ENCODE results near the gene LRRK1. TPM values are rescaled to one million over a fixed set of nuclear protein-coding genes. Genes with fewer than 3 reads are reported as not detected.

The LRRK1 gene
- polyA plus RNA-seq, 4 donors: 3.8 to 9.4 (median 5.9) TPM

DNA sequence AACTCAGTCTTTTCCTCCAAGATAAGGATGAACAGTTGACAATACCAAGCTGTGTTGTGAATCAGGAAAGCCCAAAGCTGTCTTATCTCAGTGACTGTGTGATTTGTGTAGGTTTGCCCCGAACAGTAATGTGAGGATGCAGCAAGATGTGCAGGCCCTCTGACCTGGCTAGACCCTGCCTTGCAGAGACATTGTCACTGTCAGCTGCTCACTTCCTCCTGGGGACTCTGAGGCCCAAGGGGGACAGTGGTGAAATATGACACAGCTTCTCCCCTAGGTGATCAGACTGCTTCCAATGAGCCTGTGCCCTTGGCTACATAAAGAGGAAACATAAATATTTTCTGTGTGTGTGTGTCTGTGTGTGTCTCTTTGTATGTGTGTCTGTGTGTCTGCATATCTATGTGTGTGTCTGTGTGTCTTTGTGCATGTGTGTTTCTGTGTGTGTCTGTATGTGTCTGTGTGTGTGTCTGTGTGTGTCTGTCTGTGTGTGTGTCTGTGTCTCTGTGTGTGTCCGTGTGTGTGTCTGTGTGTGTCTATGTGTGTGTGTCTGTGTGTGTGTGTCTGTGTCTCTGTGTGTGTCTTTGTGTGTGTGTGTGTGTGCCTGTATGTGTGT, 21.7 kb downstream of the LRRK1 start:
- Histone ChIP-seq H3K27me3 (ENCODE audit: control insufficient read depth in 3 of 3, insufficient read depth in 3 of 3, low read length in 3 of 3) (no peaks in the 10 kb centered on the region), H3K4me1 (ENCODE audit: control insufficient read depth in 3 of 3, insufficient read depth in 2 of 3, low read depth in 1 of 3, low read length in 2 of 3) (no peaks in the 10 kb centered on the region), H3K27ac (ENCODE audit: low read depth in 1 of 3, low read length in 2 of 3) (no peak overlapping the region), H3K9me3 (ENCODE audit: control insufficient read depth in 2 of 2, insufficient read depth in 1 of 2, low read depth in 1 of 2, low read length in 1 of 2) (peaks cover 0 to 2% of the 10 kb centered on the region in 2 donors), H3K4me3 (ENCODE audit: low read depth in 1 of 3, low read length in 3 of 3) (no peak overlapping the region), H3K36me3 (ENCODE audit: control insufficient read depth in 3 of 3, insufficient read depth in 2 of 3, low read depth in 1 of 3, low read length in 3 of 3) (no peaks in the 10 kb centered on the region)
- FAIRE-seq (no peak), DNase-seq (no peak)
- WGBS, 3 donors: 75 to 82% (median 78%) methylated on average over 2 of the region's 2 CpGs

DNA sequence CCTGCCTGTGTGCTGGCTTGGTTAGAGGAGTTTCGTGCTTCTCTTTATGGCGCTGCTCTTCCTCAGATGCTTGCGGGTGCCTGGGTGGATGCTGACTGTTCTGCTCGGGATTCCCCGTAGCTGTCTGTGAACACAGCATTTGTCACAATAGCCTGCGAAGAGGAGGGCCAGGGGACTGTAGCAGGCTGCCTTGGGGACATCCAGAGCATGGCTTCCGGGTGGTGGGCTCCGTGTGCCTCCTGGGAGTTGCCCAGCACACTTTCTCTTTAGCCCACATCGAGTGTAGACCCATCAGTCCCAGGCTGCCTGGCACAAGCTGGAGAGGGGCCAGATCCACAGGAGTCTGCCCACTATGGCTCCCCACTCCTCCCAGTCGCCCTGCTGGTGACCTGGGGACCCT, 22.4 kb downstream of the LRRK1 start:
- H3K27me3 ChIP-seq (ENCODE audit: control insufficient read depth in 3 of 3, insufficient read depth in 3 of 3, low read length in 3 of 3): no peaks in the 10 kb centered on the region
- peak overlapping the region in 1 of 3 donors; percentile 19 for H3K27ac ChIP-seq (ENCODE audit: low read depth in 1 of 3, low read length in 2 of 3)
- DNase-seq: no peak
- no peaks in the 10 kb centered on the region for H3K4me1 ChIP-seq (ENCODE audit: control insufficient read depth in 3 of 3, insufficient read depth in 2 of 3, low read depth in 1 of 3, low read length in 2 of 3)
- no peak overlapping the region for H3K4me3 ChIP-seq (ENCODE audit: low read depth in 1 of 3, low read length in 3 of 3)
- 71 to 80% (median 79%) methylated on average over 10 of the region's 10 CpGs for WGBS, 3 donors
- peaks cover 0 to under 1% of the 10 kb centered on the region in 2 donors for H3K9me3 ChIP-seq (ENCODE audit: control insufficient read depth in 2 of 2, insufficient read depth in 1 of 2, low read depth in 1 of 2, low read length in 1 of 2)
- no peaks in the 10 kb centered on the region for H3K36me3 ChIP-seq (ENCODE audit: control insufficient read depth in 3 of 3, insufficient read depth in 2 of 3, low read depth in 1 of 3, low read length in 3 of 3)
- no peak for FAIRE-seq

DNA sequence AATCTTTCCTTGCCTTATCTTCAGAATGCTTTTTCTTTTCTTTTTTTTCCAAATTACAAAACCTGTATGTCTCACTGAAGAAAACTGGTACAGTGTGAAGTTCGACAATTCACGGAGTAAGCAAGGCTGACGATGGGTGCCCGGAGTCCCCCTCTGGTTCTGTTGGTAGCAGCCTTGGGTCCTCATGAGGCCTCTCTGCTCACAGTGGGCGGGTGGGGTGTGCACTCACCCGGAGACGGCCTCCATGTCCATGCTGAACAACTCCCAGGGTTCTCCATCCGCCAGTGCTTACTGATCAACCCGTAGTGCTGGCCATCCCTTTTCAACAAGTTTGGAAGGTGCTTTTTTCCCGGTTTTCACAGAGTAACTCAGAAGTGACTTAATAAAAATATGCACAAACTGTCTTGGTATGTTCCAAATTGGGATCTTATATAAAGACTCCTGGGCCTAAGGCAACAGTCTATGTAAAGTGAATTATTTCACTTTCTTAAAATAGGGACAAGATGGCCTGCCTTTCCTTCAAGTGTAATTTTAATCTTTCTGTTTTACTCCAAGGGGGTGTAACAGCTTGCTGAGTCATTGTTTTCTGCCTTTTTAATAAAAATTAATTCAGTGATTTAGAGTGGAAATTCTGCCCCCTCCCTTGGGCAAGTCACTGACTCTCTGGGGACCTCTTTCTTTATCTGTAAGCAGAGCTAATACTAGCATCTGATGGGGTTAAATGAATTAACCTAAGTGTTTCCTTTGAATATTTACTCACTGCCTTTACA, 23.7 kb downstream of the LRRK1 start:
- Histone ChIP-seq H3K4me1 (ENCODE audit: control insufficient read depth in 3 of 3, insufficient read depth in 2 of 3, low read depth in 1 of 3, low read length in 2 of 3) (no peaks in the 10 kb centered on the region), H3K27ac (ENCODE audit: low read depth in 1 of 3, low read length in 2 of 3) (no peak overlapping the region), H3K4me3 (ENCODE audit: low read depth in 1 of 3, low read length in 3 of 3) (no peak overlapping the region), H3K27me3 (ENCODE audit: control insufficient read depth in 3 of 3, insufficient read depth in 3 of 3, low read length in 3 of 3) (no peaks in the 10 kb centered on the region), H3K36me3 (ENCODE audit: control insufficient read depth in 3 of 3, insufficient read depth in 2 of 3, low read depth in 1 of 3, low read length in 3 of 3) (no peaks in the 10 kb centered on the region), H3K9me3 (ENCODE audit: control insufficient read depth in 2 of 2, insufficient read depth in 1 of 2, low read depth in 1 of 2, low read length in 1 of 2) (no peaks in the 10 kb centered on the region)
- no peak for DNase-seq
- no peak for FAIRE-seq
- 90 to 93% (median 93%) methylated on average over 10 of the region's 10 CpGs for WGBS, 3 donors

- whole genome bisulfite sequencing, 3 donors: 65 to 84% (median 81%) methylated on average over 7 of the region's 7 CpGs
- FAIRE-seq: no peak
- no peak overlapping the region for H3K27ac ChIP-seq (ENCODE audit: low read depth in 1 of 3, low read length in 2 of 3)
- H3K4me1 ChIP-seq (ENCODE audit: control insufficient read depth in 3 of 3, insufficient read depth in 2 of 3, low read depth in 1 of 3, low read length in 2 of 3): no peaks in the 10 kb centered on the region
- no peak overlapping the region for H3K4me3 ChIP-seq (ENCODE audit: low read depth in 1 of 3, low read length in 3 of 3)
- no peaks in the 10 kb centered on the region for H3K36me3 ChIP-seq (ENCODE audit: control insufficient read depth in 3 of 3, insufficient read depth in 2 of 3, low read depth in 1 of 3, low read length in 3 of 3)
- DNase-seq: no peak
- no peaks in the 10 kb centered on the region for H3K27me3 ChIP-seq (ENCODE audit: control insufficient read depth in 3 of 3, insufficient read depth in 3 of 3, low read length in 3 of 3)
- no peaks in the 10 kb centered on the region for H3K9me3 ChIP-seq (ENCODE audit: control insufficient read depth in 2 of 2, insufficient read depth in 1 of 2, low read depth in 1 of 2, low read length in 1 of 2)
Observed at GRCh38 chr15:100944244-100944895, 25.2 kb downstream of the LRRK1 start.

GRCh38 chr15:100944986-100945385, 25.8 kb downstream of the LRRK1 start:
- Histone ChIP-seq H3K36me3 (ENCODE audit: control insufficient read depth in 3 of 3, insufficient read depth in 2 of 3, low read depth in 1 of 3, low read length in 3 of 3) (no peaks in the 10 kb centered on the region), H3K27me3 (ENCODE audit: control insufficient read depth in 3 of 3, insufficient read depth in 3 of 3, low read length in 3 of 3) (no peaks in the 10 kb centered on the region), H3K27ac (ENCODE audit: low read depth in 1 of 3, low read length in 2 of 3) (no peak overlapping the region), H3K4me1 (ENCODE audit: control insufficient read depth in 3 of 3, insufficient read depth in 2 of 3, low read depth in 1 of 3, low read length in 2 of 3) (no peaks in the 10 kb centered on the region), H3K9me3 (ENCODE audit: control insufficient read depth in 2 of 2, insufficient read depth in 1 of 2, low read depth in 1 of 2, low read length in 1 of 2) (no peaks in the 10 kb centered on the region), H3K4me3 (ENCODE audit: low read depth in 1 of 3, low read length in 3 of 3) (no peak overlapping the region)
- DNase-seq: no peak
- FAIRE-seq: no peak
- WGBS, 3 donors: 77 to 85% (median 84%) methylated on average over 6 of the region's 6 CpGs

DNA sequence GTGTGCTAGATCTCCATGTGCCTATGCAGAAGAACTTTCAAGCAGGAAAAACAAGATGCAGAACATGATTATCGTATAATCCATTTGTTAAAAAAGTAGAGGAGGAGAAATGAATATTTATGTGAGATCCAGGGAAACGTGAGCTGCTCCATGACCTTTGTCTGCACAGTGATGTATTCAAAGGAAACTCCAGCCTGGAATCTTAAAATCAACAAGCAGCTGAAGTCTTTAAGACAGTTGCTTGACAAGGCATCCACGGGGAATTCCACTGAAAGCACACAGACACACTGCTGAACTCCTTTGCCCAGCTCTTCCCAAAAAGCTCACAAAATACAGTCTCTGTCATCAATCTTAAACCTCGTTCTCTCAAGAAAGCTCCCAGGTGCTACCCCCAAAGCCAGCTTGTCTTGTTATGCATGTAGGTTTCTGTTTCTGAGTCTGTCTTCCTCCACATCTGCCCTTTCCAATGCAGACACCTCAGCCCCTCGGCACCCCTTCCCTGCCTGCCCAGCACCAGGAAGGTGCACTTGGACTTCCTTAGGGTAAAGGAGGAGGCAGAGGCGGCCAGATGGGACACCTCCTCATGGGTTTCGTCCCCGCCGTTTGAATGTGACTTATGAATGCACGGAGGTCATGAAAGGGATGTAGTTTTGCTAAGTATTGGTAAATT, 28.7 kb downstream of the LRRK1 start:
- H3K4me3 ChIP-seq (ENCODE audit: low read depth in 1 of 3, low read length in 3 of 3): no peak overlapping the region
- no peak for FAIRE-seq
- H3K36me3 ChIP-seq (ENCODE audit: control insufficient read depth in 3 of 3, insufficient read depth in 2 of 3, low read depth in 1 of 3, low read length in 3 of 3): no peaks in the 10 kb centered on the region
- no peaks in the 10 kb centered on the region for H3K9me3 ChIP-seq (ENCODE audit: control insufficient read depth in 2 of 2, insufficient read depth in 1 of 2, low read depth in 1 of 2, low read length in 1 of 2)
- no peaks in the 10 kb centered on the region for H3K4me1 ChIP-seq (ENCODE audit: control insufficient read depth in 3 of 3, insufficient read depth in 2 of 3, low read depth in 1 of 3, low read length in 2 of 3)
- no peak for DNase-seq
- H3K27me3 ChIP-seq (ENCODE audit: control insufficient read depth in 3 of 3, insufficient read depth in 3 of 3, low read length in 3 of 3): no peaks in the 10 kb centered on the region
- no peak overlapping the region for H3K27ac ChIP-seq (ENCODE audit: low read depth in 1 of 3, low read length in 2 of 3)
- 69 to 81% (median 80%) methylated on average over 10 of the region's 10 CpGs for WGBS, 3 donors

GRCh38 chr15:100948430-100948762, 29.2 kb downstream of the LRRK1 start:
- H3K27ac ChIP-seq (ENCODE audit: low read depth in 1 of 3, low read length in 2 of 3): no peak overlapping the region
- no peak overlapping the region for H3K4me3 ChIP-seq (ENCODE audit: low read depth in 1 of 3, low read length in 3 of 3)
- WGBS, 3 donors: 89 to 92% (median 92%) methylated on average over 3 of the region's 3 CpGs
- H3K27me3 ChIP-seq (ENCODE audit: control insufficient read depth in 3 of 3, insufficient read depth in 3 of 3, low read length in 3 of 3): no peaks in the 10 kb centered on the region
- FAIRE-seq: no peak
- H3K36me3 ChIP-seq (ENCODE audit: control insufficient read depth in 3 of 3, insufficient read depth in 2 of 3, low read depth in 1 of 3, low read length in 3 of 3): no peaks in the 10 kb centered on the region
- no peaks in the 10 kb centered on the region for H3K9me3 ChIP-seq (ENCODE audit: control insufficient read depth in 2 of 2, insufficient read depth in 1 of 2, low read depth in 1 of 2, low read length in 1 of 2)
- no peak for DNase-seq
- no peaks in the 10 kb centered on the region for H3K4me1 ChIP-seq (ENCODE audit: control insufficient read depth in 3 of 3, insufficient read depth in 2 of 3, low read depth in 1 of 3, low read length in 2 of 3)

DNA sequence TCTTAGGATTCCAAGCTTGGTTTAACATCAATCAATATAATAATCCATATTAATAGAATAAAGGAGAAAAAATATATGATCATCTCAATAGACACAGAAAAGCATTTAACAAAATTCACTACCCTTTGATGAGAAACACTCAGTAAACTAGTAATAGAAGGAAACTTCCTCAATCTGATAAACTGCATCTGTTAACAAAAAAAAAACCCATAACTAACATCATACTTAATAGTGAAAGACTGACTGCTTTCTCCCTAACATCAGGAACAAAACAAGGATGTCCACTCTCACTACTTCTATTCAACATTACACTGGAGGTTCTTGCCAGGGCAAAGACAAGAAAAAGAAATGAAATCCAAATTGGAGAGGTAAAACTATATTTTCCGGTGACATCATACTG, 30.5 kb downstream of the LRRK1 start:
- DNase-seq (no peak), FAIRE-seq (no peak)
- Histone ChIP-seq H3K4me3 (ENCODE audit: low read depth in 1 of 3, low read length in 3 of 3) (no peak overlapping the region), H3K27ac (ENCODE audit: low read depth in 1 of 3, low read length in 2 of 3) (no peak overlapping the region), H3K4me1 (ENCODE audit: control insufficient read depth in 3 of 3, insufficient read depth in 2 of 3, low read depth in 1 of 3, low read length in 2 of 3) (no peaks in the 10 kb centered on the region), H3K27me3 (ENCODE audit: control insufficient read depth in 3 of 3, insufficient read depth in 3 of 3, low read length in 3 of 3) (no peaks in the 10 kb centered on the region), H3K36me3 (ENCODE audit: control insufficient read depth in 3 of 3, insufficient read depth in 2 of 3, low read depth in 1 of 3, low read length in 3 of 3) (no peaks in the 10 kb centered on the region), H3K9me3 (ENCODE audit: control insufficient read depth in 2 of 2, insufficient read depth in 1 of 2, low read depth in 1 of 2, low read length in 1 of 2) (no peaks in the 10 kb centered on the region)
- WGBS, 3 donors: 99 to 100% (median 100%) methylated on average over 1 of the region's 1 CpG
